NCI-H2029 (cell line): Measurements from ENCODE around the gene PDIA2.
A peak's percentile ranks its signal among the peaks of the same experiment; 100 is the strongest.
"Not testable (repeated sequence)": the region's sequence is repeated elsewhere in the genome, so short reads cannot be mapped to it uniquely, and the experiment has no call there.

Experiments
- DNase-seq: peaks from one replicate; lab custom pipeline; 2025; lab: John Stamatoyannopoulos, UW

Gene PDIA2

DNA sequence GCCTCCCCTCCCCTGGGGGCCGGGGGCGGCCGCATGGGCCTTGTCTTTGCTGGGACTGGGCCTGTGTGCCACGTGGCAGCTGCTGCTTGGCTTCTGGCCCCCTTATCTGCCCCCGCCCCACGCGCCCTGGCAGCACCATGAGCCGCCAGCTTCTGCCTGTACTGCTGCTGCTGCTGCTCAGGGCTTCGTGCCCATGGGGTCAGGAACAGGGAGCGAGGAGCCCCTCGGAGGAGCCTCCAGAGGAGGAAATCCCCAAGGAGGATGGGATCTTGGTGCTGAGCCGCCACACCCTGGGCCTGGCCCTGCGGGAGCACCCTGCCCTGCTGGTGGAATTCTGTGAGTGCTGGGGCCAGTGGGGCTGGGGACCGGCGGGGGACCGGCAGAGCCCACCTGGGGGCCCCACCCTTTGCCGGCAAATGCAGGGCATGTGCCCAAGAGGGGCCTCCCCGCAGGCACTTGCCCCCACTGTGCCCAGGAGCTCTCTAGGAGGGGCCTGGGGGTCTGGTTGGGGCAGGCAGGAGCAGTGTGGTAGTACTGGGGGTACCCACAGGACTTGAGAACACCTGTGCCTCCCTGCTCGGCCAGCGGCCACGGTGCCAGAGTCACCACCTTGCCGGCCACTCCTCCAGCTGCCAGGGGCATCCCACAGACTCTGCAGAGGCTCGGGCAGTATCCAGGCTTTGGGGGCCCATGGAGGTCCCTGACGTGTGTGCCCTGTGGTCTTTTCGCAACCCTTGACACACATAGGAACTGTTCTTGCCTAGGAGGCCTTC lies at the start of gene PDIA2:
Gene PDIA2 (plus strand): TSS at position 132 of the 773 bp plus-strand sequence. CDS start 6 bp downstream, at position 138.
- DNase-seq = no peak

DNA sequence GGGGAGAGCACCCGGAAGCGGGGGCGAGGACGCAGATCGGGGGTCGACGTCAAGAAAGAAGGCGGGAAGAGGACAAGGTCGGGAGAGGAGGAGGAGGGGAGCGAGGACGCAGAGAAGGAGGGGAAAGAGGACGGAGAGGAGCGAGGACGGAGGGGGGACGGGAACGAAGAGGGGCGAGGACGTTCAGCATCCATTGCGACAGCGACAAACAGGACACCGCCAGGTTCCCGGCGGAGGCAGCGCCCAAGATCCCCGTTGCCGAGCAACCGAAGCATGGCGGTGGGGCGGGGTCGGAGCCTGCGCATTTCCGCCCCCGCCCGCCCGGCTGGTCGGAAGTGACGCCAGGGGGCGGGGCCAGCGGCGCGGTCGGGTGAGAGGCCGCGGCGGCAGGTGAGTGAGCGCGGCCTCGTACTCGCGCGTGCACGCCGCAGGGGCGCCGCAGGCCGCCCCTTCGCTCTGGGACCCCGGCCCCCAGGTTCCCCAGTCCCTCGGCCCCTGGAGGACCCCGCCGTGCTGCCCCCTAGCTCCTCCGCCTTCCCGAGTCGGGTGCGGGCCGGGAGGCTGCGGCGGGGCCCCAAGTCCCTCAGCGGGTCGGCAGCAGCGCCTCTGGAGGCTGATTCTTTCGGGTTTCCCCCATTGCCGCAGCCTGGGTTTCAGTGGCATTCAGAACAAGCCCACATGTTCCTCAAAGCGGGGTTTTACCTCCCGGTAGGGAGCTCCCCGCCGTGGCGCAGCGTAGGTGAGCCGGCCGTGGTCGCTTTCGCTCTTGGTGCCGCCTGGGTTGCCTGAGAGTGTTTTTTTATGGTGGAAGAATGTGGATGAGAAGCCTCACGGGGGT lies 48.3 kb upstream of the PDIA2 start, which contains the start of gene FAM234A:
Gene FAM234A (plus strand): TSS at position 354 of the 838 bp plus-strand sequence. CDS start 19,593 bp downstream, outside the sequence.
- peak; percentile 93 for DNase-seq

DNA sequence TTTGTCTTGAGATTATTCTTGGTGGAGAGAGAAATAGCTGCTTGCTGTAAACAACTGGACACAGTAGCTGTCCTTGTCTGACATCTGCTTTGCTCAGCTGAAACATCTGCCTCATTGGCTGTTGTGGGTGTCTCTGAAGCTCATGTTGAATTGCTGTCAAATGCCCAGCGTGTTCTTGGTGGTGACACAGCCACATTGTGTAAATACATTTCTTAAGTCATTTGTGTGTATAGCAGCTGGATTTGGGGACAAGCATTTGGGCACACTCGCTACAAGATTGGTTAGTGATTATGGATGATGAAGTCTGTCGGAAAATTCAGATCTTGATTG lies 43.1 kb upstream of the PDIA2 start:
- no peak for DNase-seq

GRCh38 chr16:240559-240958 lies 42.4 kb upstream of the PDIA2 start:
- no peak for DNase-seq

- no peak for DNase-seq
Measured at GRCh38 chr16:242281-242680, 40.7 kb upstream of the PDIA2 start.

GRCh38 chr16:243348-243747 lies 39.6 kb upstream of the PDIA2 start:
- no peak for DNase-seq

DNA sequence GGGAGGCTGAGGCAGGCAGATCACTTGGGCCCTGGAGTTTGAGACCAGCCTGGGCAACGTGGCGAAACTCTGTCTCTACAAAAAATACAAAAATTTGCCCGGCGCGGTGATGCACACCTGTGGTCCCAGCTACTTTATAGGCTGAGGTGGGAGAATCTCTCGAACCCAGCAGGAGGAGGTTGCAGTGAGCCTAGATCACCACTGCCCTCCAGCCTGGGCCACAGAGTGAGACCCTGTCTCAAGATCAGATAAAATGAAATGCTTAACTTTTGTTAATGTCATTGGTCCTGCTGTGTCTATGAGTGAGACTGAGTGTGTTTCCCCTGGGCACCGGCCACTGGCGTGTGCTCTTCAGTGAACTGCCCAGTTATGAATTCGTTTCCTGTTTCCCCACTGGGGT lies 37.9 kb upstream of the PDIA2 start:
- DNase-seq = no peak

DNA sequence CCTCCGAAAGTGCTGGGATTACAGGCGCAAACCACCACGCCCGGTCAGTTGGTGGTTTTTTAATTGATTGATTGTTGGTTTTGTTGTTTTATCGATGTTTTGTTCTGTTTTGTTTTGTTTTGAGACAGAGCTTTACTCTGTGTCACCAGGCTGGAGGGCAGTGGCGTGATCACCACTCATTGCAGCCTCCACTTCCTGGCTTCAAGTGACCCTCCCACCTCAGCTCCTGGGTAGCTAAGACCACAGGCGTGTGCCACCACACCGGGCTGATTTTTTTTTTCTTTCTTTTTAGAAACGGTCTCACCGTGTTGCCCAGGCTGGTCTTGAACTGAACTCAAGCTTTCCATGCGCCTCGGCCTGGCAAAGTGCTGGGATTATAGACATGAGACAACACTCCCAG lies 35.9 kb upstream of the PDIA2 start:
- DNase-seq = no peak

- DNase-seq = no peak
Measured at GRCh38 chr16:249431-249830, 33.5 kb upstream of the PDIA2 start.

- DNase-seq = no peak
Measured at GRCh38 chr16:252366-253337, 30.3 kb upstream of the PDIA2 start.

- DNase-seq = no peak
Measured at GRCh38 chr16:253833-254232, 29.1 kb upstream of the PDIA2 start.

DNA sequence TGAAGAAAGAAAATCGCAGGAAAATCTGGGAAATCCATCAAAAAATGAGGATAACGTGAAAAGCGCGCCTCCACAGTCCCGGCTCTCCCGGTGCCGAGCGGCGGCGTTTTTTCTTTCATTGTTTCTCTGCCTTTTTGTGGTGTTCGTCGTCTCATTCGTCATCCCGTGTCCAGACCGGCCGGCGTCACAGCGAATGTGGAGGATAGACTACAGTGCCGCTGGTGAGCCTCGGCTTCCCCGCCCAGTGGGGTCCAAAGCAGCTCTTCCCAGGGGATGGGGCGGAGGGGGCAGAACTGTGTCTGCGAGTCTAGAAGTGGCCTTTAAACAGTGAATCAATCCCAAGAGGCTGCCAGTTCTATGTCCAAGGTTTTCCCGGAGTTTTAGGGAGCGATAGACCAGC lies 28.5 kb upstream of the PDIA2 start:
- no peak for DNase-seq

- DNase-seq = no peak
Measured at GRCh38 chr16:255183-255582, 27.8 kb upstream of the PDIA2 start.

GRCh38 chr16:258091-258490 lies 24.9 kb upstream of the PDIA2 start:
- DNase-seq = not testable (repeated sequence)

GRCh38 chr16:259226-259625 lies 23.7 kb upstream of the PDIA2 start:
- no peak for DNase-seq

DNA sequence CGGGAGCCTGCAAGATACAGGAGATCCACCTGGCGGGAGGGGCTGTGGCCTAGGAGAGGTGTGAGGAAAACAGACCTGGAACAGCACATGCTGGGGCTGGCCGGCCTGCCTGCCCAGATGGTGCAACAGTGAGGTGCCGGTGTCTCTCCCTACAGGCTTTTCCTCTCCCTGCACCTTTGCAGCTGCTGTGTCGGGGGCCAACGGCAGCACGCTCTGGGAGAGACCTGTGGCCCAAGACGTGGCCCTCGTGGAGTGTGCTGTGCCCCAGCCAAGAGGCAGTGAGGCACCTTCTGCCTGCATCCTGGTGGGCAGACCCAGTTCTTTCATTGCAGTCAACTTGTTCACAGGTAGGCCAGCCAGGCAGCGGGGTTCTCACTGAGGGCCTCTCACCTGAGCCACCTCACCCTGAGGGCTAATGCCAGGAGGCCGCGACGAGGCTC lies 23.1 kb upstream of the PDIA2 start:
- DNase-seq = no peak

- DNase-seq = no peak
Measured at GRCh38 chr16:260326-260725, 22.6 kb upstream of the PDIA2 start.

DNA sequence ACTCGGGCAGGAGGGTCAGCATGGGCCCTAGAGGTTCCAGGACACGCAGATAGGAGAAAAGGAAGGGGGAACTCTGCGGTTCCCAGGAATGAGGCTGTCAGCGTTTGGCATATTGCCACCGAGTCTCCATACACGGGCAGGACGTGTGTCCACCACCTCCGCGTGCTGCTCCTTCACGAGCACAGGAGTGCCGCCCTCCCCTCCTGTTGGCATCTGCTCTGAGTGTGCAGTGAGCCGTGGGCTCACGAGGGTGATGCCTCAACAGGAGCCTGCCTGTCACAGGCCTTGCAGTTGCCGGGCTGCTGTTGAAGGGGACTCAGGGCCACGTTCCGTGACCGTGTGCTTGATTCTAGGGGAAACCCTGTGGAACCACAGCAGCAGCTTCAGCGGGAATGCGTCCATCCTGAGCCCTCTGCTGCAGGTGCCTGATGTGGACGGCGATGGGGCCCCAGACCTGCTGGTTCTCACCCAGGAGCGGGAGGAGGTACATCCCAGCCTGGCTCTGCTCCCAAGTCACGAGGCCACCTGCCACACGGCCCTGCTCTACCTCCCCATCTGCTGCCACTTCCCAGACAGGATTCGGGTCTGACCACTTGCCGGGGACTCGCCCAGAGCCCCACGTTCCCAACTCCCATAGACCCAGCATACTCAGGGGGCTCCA lies 21.8 kb upstream of the PDIA2 start:
- DNase-seq = no peak

GRCh38 chr16:262121-262745 lies 20.7 kb upstream of the PDIA2 start:
- no peak for DNase-seq

DNA sequence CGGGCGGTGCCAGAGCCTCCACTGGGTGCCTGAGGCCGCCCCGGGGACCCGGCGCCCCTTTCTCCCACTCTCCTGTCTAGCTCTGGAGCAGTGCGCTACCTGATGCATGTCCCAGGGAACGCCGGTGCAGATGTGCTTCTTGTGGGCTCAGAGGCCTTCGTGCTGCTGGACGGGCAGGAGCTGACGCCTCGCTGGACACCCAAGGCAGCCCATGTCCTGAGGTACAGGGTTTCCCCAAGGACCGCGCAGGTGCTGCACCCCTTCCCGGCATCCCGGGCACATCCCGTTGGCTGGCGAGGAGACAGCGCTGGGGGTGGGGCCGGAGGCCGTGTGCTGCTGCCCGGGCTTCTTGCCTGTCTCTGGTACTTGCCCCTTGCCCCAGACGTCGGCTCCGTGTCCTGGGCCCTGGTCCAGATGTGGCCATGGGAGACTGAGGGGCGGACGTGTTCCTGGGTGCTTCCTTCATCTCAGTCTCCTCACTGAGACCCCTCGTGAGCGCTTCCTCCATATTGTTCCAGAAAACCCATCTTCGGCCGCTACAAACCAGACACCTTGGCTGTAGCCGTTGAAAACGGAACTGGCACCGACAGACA lies 19.7 kb upstream of the PDIA2 start:
- DNase-seq = no peak

DNA sequence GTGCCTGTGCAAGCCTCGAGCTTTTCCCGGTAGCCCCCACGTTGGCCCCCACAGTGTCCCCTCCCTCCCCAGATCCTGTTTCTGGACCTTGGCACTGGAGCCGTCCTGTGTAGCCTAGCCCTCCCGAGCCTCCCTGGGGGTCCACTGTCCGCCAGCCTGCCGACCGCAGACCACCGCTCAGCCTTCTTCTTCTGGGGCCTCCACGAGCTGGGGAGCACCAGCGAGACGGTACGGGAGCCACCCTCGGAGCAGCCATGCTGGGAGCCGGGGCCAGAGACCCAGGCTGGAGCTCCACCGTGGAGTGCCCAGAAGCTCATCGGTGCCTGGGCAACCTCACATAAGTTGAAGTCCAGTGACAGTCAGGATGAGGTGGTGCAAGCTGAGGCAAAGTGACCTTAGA lies 19.0 kb upstream of the PDIA2 start:
- DNase-seq = no peak
